Loucy (cell line): Measurements from ENCODE around the gene AKAP9.
"Not testable (repeated sequence)": the region's sequence is repeated elsewhere in the genome, so short reads cannot be mapped to it uniquely, and the experiment has no call there.

Experiments used
- EZH2phosphoT487 ChIP-seq: fragments of 200-600 bp; IDR thresholded peaks from 2 replicates; pipeline ENCODE4 v1.6.1; 2018; ENCODE audit warnings: antibody characterized with exemption, mild to moderate bottlenecking, moderate library complexity, borderline replicate concordance
- TF ChIP-seq, protein P1 (sequence below): fragments of 200-600 bp; sonication (generic); conservative IDR thresholded peaks from 2 replicates; pipeline ENCODE4 v1.5.1; 2014; ENCODE audit warnings: mild to moderate bottlenecking, antibody characterized with exemption, low read length

DNA sequence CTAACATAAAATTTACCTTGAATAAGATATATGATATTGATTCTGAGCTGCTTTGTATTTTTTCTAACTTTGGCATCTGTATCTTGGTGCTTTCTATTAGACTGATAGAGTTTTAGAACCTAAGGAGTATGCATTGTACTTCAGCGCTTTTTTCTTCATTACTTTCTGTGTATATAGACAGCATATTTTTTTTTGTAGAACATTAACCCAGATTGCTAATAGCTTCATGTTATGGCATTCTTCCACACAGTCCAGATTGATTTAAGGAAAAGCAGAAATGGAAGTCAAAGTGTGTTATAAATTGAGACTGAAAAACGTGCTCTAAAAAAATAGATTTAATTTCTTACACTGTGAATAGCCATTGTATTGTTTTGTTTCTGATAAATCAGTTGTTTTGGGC is 15.8 kb downstream of the AKAP9 start:
- TF ChIP-seq, protein P1, sequence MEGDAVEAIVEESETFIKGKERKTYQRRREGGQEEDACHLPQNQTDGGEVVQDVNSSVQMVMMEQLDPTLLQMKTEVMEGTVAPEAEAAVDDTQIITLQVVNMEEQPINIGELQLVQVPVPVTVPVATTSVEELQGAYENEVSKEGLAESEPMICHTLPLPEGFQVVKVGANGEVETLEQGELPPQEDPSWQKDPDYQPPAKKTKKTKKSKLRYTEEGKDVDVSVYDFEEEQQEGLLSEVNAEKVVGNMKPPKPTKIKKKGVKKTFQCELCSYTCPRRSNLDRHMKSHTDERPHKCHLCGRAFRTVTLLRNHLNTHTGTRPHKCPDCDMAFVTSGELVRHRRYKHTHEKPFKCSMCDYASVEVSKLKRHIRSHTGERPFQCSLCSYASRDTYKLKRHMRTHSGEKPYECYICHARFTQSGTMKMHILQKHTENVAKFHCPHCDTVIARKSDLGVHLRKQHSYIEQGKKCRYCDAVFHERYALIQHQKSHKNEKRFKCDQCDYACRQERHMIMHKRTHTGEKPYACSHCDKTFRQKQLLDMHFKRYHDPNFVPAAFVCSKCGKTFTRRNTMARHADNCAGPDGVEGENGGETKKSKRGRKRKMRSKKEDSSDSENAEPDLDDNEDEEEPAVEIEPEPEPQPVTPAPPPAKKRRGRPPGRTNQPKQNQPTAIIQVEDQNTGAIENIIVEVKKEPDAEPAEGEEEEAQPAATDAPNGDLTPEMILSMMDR: not testable (repeated sequence)
- not testable (repeated sequence) for TF ChIP-seq EZH2phosphoT487
